NOMO-1 treated with dmso at 0.1 percent for 144 hours (cell line): ENCODE results near the gene RPS6KA2.
"Not testable (repeated sequence)": the region's sequence is repeated elsewhere in the genome, so short reads cannot be mapped to it uniquely, and the experiment has no call there.

ENCODE experiments used
- DNase-seq: peaks from one replicate; lab custom pipeline; 2025; ENCODE audit not compliant: unreplicated experiment; lab: John Stamatoyannopoulos, UW

RPS6KA2 gene

DNA sequence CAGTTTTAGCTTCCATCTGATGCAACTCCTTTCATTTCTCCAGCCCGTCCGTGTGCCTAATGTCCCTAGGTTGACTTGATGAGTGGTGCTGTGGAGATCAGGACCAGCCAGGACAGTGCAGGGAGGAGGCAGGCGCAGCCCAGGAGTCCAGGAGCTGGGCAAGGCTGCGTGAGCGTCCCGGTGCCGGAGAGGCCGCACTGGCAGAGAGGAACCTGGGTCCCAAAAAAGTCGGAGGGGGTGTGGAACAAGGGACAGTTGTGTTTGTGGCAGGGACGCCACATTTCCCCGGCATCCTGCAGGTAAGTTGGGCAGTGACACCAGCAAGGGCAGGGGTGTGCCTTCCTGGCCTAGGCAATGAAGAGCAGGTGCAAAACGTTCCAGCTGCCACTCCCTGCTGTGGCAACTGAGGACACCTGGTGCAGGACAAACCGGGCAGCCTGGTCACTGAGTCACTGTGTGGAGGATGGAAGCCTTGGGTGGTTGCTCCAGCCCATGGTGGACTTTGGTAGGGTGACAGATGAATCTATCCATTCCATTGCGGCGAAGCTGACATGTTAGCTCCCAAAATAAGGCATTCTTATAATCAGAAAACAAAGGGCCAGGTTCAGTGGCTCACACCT, 93.7 kb downstream of the RPS6KA2 start:
- DNase-seq = no peak

DNA sequence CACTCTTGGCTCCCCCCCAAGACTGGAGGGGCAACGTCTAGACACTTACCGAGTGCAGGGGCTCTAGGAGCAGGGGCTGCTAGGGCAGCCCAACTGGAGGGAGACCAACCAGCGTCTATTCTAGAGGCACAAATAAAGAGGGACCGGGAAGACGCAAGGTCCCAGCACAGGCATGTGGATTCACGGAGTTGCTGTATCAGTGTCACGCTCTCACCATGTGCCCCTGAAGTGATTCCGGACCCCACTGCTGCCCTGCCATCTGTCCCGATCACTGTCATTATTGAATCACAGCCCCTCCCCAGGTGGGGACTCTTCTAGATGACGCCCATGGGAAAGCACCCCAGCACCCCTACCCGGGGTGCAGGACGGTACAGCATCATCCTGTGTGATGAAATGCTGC, 94.7 kb downstream of the RPS6KA2 start:
- no peak for DNase-seq

DNA sequence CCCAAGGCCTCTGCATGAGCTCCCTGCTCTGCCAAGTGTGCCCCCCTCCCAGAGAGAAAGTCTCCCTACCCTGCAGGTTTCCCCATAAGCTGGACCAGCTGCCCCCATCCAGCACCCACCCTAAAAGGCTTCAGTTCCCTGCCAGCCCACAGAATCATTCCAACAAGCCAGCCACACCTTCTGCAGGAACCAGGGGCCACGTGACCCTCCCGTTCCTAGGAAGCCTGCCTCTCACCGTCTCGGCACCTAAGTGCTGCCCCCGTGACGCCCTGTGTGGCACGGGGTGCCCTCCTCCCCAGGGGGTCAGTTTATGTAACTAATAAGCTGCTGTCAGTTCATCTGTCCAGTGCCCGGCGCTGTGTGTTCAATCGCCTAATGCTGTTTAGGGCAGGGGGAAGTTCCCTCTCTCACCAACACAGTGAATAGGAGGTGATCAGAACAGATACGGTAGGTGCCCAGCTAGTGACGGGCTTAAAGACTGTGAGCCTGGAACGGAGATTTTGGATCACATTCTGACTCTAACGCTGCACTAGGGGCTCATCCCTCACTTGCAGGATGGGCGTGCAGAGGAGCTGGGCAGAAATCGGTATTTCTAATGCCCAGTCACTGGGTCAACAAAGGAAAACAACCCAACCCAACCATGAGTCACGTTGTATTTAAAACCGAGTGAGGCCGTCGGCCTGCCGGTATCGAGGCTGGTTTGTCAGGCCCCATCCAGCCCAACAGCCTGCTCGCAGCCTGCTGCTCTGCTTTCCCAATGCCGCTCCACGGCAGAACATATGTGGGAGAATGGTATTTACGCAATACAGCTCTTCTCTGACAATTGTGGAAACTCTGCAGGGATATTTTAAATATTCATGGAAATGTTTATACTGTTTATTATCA, 96.6 kb downstream of the RPS6KA2 start:
- no peak for DNase-seq

DNA sequence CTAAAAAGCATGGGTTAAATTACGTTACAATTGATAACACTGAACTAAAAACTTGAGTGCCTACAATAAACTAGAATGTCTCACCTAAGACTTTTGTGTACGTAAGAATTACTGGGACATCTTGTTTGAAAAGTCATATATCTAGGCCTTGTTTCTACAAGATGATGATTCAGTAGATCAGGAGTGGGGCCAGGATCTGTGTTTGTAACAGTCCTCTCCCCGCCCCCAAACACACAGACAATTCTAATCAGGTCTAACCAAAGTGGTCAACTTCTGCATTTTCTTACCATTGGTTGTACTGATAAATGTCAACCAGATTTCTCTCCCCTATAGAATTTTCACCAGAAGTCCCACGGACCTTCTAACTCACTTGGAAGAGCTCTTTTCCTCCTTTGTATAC, 97.5 kb downstream of the RPS6KA2 start:
- no peak for DNase-seq

DNA sequence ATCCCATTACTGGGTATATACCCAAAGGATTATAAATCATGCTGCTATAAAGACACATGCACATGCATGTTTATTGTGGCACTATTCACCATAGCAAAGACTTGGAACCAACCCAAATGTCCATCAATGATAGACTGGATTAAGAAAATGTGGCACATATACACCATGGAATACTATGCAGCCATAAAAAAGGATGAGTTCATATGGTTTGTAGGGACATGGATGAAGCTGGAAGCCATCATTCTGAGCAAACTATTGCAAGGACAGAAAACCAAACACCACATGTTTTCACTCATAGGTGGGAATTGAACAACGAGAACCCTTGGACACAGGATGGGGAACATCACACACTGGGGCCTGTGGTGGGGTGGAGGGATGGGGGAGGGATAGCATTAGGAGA, 98.0 kb downstream of the RPS6KA2 start:
- DNase-seq = not testable (repeated sequence)

DNA sequence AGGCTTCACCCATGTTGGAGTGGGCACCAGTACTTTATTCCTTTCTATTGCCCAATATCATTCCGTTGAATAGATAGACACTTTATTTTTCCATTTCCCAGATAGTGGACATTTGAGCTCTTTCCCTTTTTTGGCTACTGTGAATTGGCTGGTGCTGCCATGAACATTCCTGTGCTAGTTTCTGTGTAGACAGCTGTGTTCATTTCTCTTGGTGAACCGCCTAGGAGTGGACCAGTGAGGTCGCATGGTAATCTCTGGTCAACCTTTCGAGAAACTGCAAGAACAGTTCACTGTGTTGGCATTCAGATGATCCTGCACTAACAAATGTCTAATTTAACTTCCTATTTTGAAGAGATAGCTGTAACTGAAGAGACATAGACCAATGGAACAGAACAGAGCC, 99.2 kb downstream of the RPS6KA2 start:
- DNase-seq = no peak

DNA sequence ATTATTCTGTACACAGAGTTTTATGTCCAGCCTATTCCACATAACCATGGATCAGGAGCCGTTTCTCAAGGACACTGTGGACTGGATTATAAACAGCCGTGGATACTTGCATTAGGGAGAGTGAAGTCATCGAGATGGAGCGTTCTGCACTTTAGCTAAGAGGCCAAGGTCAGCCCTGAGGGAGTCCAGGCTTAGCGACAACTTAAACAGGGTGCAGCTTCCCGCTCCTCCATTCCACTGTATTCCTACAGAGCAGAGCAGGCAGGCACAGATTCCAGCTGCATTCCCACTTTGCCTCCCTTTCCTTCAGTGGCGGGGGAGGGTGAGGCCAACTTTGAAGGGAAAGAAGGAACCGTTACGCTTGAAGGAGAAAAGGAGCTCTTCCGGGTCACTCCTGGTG, 100.1 kb downstream of the RPS6KA2 start:
- DNase-seq = no peak

DNA sequence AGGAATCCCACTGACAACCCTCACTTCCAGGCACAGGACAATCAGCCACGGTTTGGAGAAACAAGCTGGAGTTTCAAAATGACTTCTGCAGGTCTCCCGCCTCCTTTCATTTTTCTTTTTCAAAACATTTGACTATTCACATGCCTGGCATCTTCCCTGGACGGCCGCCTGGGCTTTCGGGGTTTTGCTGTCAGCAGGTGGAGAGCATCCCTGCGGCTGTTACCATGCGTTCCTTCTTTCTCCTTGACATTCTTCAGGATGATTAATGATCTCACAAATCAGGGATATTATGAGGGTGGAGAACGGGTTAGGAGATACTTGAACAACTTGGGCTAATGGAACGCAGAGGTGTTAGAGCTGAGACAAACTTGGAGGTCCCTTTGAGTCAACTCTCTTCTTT, 101.5 kb downstream of the RPS6KA2 start:
- no peak for DNase-seq

DNA sequence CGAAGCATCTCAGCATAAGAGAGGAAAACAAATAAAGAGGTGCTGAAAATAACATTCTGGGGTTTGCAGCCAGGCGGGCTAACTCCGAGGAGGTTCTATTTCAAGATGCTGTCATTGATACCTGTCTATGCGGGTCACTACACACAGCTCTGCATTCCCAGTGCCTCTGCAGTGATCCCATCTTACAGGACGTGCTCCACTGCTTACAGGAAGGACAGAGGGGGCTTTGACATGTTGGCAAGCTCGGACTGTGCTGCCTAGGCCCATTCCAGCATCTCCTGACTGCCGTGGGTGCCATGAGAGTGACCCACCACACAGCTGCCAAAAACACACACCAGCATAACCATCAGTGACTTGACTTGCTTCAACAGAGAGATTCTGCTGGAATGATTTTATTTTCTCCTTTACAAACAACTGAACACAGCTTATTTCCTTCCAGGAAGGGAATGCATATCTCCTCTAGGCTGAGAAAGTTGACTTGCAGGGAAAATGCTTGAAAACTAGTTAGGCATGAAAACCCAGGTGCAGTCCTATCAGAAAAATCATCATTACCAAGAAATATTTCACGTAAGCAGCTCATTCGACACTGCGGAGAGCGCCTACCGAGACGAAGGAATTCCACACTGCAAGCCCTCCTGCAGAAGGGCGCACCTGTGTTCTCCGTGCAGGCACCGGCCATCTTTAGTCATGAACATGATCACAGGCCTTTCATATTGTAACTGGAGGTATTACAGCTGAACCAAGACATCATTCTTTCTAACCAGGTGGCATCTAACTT, 103.1 kb downstream of the RPS6KA2 start:
- no peak for DNase-seq

DNA sequence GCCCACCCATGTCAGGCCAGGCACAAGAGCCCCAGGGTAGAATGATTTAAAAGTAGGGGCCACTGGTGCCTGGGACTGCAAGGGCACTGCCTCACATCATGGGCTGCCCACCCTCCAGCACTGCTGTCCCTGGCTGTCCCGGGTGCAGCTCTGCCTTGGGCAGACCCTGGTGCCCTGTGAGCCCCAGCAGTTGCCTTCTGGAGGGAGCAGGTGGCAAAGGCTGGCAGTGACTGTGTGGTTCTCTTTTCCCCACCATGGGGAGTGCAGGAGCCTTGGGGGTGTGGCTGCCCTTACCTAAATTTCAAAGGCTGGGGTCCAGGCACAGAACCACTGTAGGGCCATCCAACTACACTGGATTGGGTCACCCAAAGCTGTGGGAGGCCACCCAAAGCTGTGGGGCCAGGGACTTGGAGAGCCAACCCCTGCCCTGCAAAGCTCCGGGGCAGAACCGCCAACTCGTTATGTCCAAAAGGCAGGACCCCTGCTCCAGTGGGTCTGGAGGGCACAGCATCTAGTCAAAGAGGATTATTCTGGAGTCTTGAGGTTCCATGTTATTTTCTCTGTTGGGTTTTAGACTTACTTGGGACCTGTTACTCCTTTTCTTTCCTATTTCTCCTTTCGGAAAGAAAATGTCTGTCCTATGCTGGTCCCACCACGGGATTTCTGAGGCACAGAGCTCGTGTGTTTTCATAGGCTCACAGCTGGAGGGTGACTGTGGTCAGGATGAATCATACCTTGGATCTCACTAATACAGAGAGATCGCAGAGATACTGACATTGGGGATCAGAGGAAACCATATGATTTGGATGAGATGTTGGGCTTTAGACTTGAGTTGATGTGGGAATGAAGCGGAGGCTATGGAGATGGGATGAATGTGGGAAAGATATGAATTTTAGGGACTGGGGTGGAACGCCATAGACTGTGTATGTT, 105.9 kb downstream of the RPS6KA2 start:
- no peak for DNase-seq

DNA sequence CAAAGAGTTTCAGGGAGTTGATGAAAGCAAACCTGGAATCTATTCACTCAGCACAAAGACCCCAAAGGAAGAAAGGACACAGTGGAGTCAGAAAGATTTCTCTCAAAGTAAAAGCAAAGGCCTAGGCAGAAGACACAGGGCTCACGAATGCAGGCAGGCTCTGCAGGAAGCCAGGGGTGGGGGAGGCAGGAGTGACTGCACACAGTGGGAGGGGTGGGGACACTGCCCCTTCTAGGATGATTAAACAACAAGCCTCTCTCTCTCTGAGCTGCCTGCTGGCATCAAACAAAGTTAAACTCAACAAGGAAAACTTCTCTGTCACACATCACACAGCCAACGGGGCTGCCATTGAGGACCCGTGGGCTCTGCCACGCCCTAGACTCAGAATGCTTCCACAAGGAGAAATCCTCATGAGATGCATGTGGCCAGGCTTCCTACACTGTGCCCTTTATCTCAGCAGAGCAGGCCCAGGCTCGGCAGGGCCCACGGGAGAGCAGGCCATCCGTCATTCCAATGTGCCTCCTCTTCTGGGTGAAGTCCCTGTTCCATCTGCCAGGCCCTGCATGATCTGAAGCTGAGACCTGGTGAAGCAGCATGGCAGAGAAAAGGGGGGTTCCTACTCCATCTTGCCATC, 110.7 kb downstream of the RPS6KA2 start:
- DNase-seq = no peak

DNA sequence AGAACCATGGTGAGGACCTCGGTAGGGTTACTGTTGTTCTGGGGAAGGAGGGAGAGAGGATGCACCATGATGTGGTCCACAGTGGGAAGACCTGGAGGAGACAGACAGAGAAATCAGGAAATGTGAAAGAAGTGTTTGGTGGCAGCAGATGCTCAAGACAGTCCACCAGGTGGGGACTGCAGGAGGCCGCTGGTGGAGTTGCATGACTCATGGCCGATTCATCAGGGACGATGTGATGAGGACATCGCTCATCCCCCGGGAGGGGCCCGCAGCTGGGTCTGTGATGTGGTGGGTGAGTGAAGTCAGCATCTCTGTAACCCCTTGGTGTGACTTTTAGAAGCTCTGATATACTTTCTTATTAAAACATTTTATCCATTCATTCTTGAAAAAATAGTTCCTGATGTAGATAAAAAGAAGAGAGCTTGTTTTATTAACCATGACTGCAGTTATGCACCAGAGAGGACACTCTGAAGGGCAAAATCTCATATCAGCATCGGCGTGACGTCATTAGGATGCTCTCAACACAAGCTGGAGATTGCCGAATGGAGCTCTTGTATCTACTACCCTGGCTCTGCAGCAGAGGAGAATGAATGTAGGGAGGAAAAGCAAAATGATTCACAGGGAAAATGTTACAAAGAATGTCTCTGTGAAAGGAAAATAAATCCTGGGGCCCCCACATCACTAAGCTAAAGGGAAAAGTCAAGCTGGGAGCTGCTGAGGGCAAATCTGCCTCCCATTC, 111.8 kb downstream of the RPS6KA2 start:
- DNase-seq = no peak

DNA sequence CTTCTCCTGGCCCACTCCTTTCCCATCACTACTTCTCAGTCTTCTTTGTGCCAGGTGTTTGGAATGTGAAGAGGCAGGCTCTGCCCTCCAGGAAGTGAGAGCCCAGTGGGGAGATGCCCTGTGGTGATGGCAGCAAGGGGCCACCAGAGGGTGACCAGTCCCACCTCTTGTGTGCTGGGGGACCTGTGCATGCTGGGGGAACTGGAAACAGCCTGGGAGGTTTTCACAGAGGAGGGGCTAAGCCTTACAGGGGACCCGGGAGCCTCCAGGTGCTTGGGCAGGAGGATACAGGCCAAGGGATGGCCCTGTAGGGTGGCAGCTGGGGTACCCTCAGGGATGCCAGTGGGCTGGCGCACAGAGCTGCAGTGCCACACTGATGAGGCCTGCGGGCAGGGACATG, 112.9 kb downstream of the RPS6KA2 start:
- DNase-seq = no peak

DNA sequence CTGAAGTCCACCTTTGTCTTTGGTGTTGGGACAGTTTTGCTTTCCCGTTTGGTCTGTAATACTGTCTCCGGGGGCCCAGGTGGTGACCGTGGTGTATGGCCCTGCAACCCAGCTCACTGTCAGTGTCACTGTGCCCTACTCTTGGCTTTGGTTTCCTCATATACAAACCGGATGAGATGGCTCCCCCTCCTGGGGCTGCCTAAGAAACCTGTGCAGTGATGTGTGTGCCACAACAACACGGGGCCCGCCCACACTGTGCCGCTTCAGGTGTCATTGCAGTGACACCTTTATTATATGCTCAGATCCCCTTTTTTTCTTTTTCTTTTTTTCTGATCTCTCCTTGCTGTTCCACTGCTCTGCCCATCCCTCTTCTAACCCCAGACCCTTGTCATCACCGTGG, 114.5 kb downstream of the RPS6KA2 start:
- no peak for DNase-seq

DNA sequence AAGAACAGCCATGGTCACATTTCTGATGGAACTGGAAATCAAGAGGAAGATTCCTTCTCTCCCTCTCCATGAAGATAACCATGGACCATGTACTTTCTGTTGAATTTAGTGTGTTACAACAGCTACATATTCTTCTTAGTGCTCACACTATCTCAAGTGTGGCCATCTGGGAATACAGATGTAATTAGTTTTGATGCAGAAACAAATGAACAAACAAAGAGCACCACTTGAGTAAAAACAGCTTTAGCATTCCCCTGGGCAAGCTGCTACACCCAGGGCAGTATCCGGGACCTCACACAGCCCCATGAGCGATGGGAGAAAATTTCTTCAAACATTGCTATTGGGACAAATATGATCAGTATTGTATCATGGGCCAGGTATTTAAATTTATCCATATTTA, 115.7 kb downstream of the RPS6KA2 start:
- DNase-seq = no peak

DNA sequence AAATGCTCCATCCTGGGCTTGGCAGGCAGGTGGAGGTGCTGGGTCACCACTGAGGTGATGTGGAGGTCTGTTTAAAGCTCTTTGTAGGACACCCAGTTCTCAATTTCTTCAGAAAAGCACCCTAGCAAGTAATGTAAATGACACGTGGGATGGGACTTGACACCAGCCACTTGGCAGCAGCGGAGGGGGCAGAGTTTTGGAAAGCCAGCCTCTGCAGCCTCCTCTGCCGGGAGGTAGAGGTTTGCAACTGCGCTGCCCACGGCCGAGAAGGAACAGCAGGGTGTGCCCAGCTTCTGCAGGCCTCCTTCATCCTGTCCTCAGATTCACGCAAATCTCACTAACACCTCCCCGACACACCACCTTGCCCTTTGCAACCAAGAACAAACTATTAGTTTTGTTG, 117.9 kb downstream of the RPS6KA2 start:
- DNase-seq = no peak

DNA sequence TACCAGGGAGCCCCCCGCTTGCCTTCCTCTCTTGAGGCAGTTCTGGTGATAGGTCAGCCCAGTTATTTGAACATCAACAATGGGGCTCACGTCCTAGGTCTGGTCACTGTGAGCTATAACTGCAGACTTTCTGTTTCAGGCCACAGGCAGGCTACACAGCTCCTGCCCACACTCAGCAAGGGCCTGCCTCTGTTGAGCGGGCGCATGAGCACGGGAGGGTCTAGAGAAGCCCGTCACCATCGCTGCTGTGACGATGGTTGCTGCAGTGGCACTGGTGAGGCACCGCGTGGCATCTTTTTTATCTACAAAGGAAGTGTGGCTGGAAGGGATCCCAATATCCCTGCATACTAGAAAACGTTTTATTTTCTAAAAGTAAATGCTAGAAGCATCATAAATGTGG, 118.3 kb downstream of the RPS6KA2 start:
- no peak for DNase-seq

DNA sequence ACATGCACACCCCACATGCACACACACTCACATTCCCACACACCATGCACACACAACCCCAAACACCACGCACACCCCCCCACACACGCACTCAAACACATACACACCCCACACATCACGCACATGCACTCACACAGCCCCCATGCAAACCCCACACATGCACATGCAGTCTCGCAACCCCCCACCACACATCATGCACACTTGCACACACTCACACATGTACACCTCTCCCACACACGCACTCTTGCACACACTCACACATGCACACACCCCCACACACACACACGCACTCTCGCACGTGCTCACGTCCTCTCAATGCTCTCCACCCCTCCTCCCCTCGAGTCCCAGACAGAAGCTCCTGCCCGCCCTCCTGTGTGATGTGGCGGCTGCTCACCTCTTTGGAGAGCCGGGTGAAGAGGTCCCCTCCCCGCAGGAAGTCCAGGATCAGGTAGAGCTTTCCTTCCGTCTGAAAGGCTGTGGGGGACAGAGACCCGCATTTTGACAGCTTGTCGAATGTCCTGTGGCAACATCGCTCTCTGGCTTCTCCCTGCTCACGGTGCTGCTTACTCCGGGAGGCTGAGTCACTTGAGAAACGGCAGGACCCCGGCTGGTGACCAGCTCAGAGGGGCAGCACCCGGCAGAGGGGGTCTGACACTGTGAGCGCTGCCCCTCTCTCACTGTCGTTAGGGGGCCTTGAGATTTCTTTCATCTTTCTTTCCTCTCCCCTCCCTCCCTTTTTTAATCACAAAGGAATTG, 119.1 kb downstream of the RPS6KA2 start:
- DNase-seq = no peak

DNA sequence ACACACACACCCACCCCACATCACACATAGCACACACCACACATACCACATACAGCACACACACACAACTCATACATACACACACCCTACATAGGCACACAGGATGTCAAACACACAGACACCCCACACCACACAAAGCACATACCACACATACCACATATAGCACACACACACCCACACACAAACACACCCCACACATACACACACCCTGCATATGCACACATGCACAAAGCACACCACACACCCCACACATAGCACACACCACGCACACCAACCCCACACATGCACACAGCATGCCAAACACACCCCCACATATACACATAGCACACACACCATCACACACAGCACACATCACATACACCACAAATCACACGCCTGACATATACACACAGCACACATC, 119.7 kb downstream of the RPS6KA2 start:
- no peak for DNase-seq
